Activated naive CD8-positive, alpha-beta T cell (primary cell): ENCODE results near the gene ITGB2.

ENCODE experiments used
- H3K27ac Mint-ChIP-seq: one replicate; pipeline ENCODE4 v1.8.0; 2021; ENCODE audit warnings: mixed read lengths
- H3K27me3 Mint-ChIP-seq: one replicate; pipeline ENCODE4 v1.8.0; 2021; ENCODE audit warnings: mixed read lengths
- H3K36me3 Mint-ChIP-seq: one replicate; pipeline ENCODE4 v1.8.0; 2021; ENCODE audit warnings: mixed read lengths
- H3K4me1 Mint-ChIP-seq: one replicate; pipeline ENCODE4 v1.8.0; 2021; ENCODE audit warnings: low read depth, mixed read lengths
- H3K4me3 Mint-ChIP-seq: one replicate; pipeline ENCODE4 v1.8.0; 2021; ENCODE audit warnings: mild to moderate bottlenecking, mixed read lengths
- H3K9me3 Mint-ChIP-seq: one replicate; pipeline ENCODE4 v1.8.0; 2021; ENCODE audit warnings: low read depth, mixed read lengths

Gene ITGB2

DNA sequence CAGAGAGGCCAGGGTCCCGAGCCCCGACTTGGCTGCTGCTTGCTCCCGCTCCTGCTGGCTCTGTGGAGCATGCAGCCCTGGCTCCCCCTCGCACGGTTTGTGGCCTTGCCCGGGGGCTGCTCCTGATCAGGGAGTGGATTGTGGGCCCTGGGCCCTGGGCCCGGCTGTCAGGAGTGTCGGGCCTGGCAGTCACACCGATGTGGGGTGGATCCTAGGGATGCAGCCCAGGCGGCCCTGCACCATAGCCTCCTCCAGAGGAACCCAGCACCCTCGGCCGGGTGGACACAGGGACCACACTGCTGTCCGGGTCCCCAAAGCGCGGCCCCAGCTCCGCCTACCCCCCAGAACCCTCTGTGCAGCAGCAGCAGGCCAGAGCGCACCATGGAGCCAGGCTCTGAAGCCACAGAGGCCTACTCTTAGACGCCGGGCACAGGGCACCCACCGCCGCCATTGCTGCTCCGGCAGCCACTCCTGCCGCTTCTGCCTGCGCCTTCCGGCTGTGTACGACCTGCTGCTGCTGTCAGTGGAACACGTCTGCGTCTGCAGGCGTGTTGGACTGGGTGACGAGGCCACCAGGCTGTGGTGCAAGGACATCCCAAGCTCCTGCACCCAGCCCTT, 28.6 kb upstream of the ITGB2 start:
- Mint-ChIP-seq H3K4me3 (no peak overlapping the region), H3K36me3 (no peaks in the 10 kb centered on the region), H3K9me3 (no peaks in the 10 kb centered on the region), H3K27ac (no peak overlapping the region), H3K27me3 (no peaks in the 10 kb centered on the region), H3K4me1 (peaks cover 19% of the 10 kb centered on the region)

DNA sequence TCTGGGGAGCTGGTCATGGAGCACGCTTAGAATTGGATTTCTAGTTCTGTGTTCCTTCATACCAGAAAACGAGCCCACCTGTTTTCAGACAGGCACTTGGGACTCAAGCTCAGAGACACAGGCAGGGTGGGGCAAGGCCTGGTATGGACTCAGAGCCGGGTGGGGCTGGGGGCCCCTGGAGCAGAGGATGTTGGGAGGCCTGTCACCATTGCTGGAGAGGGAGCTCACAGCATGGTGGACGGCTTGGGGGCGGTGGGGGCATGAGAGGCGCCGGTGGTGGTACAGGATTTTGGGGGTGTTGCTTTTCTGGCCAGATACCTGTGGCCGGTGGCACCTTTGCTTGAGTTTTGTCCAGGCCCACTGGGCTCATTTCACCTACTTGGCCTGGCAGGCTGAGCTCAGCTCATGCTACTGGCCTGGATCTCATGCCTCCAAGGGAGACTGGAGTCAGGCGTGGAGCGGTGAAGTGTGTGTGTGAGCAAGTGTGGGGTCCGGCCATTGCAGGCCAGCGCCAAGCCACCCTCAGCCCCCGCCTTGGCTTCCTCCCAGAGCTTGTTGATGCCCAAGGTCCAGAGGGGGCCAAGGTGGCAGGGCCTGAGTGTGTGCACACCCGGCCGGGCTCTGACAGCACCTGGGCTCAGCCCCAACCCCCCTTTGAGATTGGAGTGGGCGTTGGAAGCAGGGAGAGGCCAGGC, 27.9 kb upstream of the ITGB2 start:
- no peaks in the 10 kb centered on the region for H3K27me3 Mint-ChIP-seq
- H3K4me3 Mint-ChIP-seq = no peak overlapping the region
- H3K4me1 Mint-ChIP-seq = peaks cover 18% of the 10 kb centered on the region
- H3K9me3 Mint-ChIP-seq = no peaks in the 10 kb centered on the region
- H3K36me3 Mint-ChIP-seq = no peaks in the 10 kb centered on the region
- no peak overlapping the region for H3K27ac Mint-ChIP-seq

DNA sequence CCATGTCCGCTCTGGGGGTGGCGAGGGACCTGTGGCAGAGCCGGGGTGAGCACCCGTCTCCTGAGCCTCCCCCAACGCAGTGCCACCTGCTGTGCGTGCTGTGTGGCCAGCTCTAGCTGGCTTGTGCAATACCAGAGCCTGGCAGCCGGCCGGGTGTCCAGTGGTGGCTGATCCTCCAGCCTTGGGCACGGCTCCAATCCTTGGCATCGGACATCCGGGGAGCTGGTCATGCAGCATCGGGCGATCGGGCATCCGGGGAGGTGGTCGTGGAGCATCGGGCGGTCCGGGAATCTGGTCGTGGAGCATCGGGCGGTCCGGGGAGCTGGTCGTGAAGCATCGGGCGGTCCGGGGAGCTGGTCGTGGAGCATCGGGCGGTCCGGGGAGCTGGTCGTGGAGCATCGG, 27.2 kb upstream of the ITGB2 start:
- Mint-ChIP-seq H3K4me3 (no peak overlapping the region), H3K9me3 (no peaks in the 10 kb centered on the region), H3K4me1 (peaks cover 23% of the 10 kb centered on the region), H3K36me3 (no peaks in the 10 kb centered on the region), H3K27ac (no peak overlapping the region), H3K27me3 (no peaks in the 10 kb centered on the region)

DNA sequence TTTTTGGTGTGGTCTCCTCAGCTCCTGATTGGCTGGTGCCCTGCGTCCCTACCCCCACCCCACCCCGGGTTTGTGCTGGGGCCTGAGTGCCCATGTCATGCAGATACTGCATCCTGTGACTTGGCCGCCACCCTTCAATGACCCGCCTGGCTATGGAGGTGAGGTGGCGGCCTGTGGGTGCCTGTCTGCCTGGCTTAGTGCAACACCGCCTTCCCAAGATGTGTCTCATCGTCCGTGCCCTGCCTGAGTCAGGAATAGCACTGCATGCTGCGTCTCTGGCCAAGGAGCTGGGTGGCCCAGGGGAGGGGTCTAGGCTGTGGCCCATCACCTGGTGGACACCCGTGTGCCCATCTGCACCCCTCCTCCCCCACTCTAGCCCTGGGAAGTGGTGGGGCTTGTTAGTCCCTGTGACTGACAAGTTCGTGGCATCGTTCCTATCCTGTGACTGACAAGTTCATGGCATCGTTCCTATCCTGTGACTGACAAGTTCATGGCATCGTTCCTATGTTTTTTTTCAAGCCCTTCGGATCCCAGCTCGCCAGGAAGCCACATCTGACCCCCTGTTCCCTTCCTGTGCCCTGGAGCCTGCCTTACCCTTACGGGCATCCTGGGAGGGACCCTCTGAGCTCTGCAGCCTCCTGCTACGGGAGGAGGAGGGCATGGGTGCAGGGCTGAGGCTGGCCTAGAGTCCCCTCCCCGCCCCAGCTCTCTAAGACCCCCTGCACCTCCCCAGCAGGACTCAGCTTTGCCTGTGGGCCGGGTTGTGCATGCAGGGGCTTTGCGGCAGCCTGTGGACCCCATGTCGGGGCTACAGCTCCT, 26.6 kb upstream of the ITGB2 start:
- Mint-ChIP-seq H3K36me3 (no peaks in the 10 kb centered on the region), H3K4me1 (peaks cover 27% of the 10 kb centered on the region), H3K9me3 (no peaks in the 10 kb centered on the region), H3K27ac (no peak overlapping the region), H3K4me3 (no peak overlapping the region), H3K27me3 (no peaks in the 10 kb centered on the region)

DNA sequence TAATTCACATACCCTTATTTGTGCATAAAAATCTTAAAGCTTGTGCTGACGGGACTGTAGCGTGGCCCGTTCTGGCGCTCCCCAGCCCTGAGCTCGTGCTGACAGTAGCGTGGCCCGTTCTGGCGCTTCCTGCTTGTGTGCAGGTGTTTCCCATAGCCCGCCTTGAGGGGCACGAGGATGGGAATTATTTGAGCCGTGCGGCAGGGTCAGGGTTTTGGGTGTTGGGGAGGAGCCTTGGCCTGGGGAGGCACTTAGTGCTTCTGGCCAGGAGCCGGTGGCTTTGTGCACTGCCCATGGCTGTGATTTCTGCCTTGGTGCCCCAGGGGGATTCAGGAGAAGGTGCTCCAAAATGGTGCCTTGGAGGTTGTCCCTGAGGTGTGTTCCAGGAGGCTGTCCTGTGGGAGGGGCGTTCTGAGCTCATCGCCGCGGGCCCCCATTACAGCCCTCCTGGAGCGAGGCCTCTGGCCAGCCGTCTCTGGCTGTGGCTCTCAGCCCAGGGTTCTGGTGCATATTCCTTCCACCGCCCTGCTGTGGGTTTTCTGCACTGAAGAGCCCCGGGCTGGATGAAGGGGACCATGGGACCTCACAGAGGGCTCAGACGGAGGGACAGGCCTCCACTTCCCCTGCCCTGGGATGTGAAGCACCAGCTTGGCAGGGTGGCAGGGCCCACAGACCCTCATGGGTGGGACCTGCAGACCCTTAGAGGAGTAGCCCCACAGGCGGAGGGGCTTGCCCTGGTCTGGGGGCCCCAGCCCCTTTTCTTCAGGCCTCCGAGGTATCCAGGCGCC, 25.7 kb upstream of the ITGB2 start:
- Mint-ChIP-seq H3K27me3 (no peaks in the 10 kb centered on the region), H3K27ac (no peak overlapping the region), H3K4me3 (no peak overlapping the region), H3K9me3 (no peaks in the 10 kb centered on the region), H3K4me1 (peaks cover 36% of the 10 kb centered on the region), H3K36me3 (no peaks in the 10 kb centered on the region)

DNA sequence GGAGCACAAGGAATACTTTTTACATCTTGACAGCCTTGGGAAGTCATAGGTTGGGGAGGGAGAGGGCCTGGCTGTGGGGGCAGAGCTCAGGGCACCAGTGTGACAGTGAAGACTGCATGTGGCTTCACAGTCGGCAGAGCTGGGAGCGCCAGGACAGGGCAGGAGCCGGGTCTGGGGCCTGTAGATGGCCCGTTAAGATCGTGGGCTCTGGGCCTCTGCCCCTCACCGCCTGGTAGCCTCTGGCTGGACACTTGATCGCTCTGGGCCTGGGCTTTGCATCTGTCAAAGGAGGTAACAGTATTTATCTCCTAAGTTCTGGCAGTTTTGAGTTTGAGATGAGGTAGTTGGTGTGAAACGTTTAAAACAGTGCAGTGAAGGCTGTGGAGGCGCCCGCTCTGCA, 23.9 kb upstream of the ITGB2 start:
- H3K9me3 Mint-ChIP-seq = no peaks in the 10 kb centered on the region
- no peak overlapping the region for H3K4me3 Mint-ChIP-seq
- peaks cover 43% of the 10 kb centered on the region for H3K4me1 Mint-ChIP-seq
- H3K27me3 Mint-ChIP-seq = no peaks in the 10 kb centered on the region
- no peaks in the 10 kb centered on the region for H3K36me3 Mint-ChIP-seq
- no peak overlapping the region for H3K27ac Mint-ChIP-seq

DNA sequence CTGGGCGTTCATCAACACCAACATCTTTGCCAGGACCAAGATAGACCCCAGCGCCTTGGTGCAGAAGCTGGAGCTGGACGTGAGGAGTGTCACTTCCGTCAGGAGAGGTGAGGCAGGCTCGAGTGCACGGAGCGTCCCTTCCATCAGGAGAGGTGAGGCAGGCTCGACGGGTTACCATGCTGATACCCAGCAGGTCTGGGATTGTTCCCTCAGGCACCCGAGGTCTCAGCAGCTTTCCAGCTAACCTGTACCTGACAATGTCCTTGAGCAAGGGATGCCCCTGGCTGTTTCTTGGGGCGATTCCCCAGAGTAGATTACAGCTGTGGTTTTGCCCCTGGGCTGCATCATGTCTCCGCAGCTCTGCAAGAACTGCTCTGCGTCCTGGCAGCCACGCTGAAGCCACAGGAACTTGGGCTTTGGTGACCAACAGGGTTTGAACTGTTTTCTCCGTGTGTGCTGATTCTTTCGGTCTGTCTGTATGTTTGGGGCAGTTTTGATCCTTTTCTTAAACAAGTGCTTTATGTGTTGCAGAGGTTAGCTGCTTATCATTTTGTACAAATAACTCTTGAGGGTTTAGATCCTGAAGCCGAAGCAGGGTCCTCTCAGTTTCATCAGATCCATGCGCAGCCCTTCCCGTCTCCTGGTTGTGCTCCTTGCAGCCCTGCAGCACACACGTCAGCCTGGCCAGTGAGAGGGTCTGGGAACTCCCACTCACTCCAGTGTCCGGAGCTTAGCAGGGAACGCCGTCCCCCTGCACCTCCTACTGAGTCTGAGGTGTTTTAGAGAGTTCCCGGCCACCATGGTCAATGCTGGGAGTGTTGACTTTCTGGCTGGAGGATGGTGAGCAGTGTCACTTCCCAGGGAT, 23.2 kb upstream of the ITGB2 start:
- Mint-ChIP-seq H3K27ac (no peak overlapping the region), H3K4me1 (peaks cover 44% of the 10 kb centered on the region), H3K9me3 (no peaks in the 10 kb centered on the region), H3K4me3 (no peak overlapping the region), H3K36me3 (no peaks in the 10 kb centered on the region), H3K27me3 (no peaks in the 10 kb centered on the region)

DNA sequence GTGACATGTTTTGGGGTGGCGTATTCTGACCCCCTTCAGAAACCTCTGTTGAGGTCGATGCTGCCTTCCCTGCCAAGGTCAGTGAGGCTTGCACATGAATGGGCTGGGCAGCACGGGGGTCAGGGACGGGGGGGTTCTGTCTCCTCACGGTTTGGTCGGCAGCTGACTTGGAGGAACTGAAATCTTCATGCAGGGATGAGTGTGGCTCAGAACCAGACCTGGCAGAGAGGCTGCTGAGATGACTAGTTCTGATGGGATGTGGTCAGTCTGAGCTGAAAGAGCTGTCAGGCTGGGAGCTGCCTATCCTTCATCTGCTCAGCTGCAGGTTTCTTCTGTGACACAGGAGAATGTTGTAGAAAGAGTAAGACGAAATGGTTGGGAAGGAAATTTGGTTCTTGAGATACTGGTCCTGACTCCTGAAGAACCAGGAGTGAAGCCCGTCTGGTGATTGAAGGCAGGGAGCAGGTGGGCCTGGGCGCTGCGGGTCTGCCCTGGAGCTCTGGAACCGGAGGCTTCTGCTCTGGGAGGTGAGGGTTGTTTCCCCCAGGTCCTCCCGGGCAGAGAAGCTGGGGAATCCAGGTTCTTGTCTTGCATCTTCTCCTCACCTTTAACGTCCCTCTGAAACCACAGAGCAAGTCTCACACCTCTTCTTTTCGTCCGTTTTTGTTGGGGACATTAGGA, 22.4 kb upstream of the ITGB2 start:
- no peak overlapping the region for H3K27ac Mint-ChIP-seq
- H3K36me3 Mint-ChIP-seq = no peaks in the 10 kb centered on the region
- H3K27me3 Mint-ChIP-seq = no peaks in the 10 kb centered on the region
- H3K9me3 Mint-ChIP-seq = no peaks in the 10 kb centered on the region
- peak overlapping the region; percentile 20 for H3K4me3 Mint-ChIP-seq
- H3K4me1 Mint-ChIP-seq = peaks cover 44% of the 10 kb centered on the region

DNA sequence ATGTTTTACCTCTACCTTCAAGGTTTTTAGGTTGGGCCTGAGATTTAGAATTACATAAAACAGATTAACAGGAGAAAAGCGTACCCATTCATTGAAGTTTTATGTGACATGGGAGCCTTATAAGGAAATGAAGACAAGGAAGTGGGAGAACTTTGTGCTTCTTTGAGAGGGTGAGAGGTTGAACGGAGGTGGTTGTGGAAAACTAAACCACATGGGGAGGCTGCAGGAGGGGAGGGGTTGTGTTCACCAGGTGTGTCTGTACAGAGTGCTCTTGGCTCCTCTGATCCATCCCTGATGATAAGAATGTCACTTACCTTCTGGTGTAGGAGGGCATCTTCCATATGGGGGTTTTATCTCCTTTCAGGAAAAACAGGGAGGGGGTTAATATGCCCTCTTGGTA, 21.9 kb upstream of the ITGB2 start:
- Mint-ChIP-seq H3K36me3 (no peaks in the 10 kb centered on the region), H3K27me3 (no peaks in the 10 kb centered on the region), H3K9me3 (no peaks in the 10 kb centered on the region), H3K4me3 (peak overlapping the region; percentile 96), H3K4me1 (peaks cover 44% of the 10 kb centered on the region), H3K27ac (no peak overlapping the region)

DNA sequence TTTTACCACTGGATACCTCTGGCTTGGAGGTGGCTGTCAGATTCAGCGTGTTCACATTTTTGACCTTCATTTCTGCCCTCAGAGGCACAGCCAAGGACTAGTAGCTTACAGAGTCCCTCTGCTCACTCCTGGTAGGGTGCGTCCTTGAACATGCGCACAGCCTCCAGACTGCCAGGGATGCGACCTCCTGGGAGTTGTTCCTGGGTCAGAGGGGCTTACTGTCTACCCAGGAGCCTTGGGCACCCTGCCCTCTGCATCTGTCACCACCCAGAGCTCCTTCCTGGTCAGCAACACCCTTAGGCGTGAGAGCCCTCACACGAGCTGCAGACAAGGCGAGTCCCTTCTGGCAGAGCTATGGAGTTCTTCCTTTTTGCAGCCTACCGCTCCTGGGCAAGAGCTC, 20.9 kb upstream of the ITGB2 start:
- Mint-ChIP-seq H3K36me3 (no peaks in the 10 kb centered on the region), H3K4me3 (peak overlapping the region; percentile 96), H3K4me1 (peaks cover 42% of the 10 kb centered on the region), H3K27me3 (no peaks in the 10 kb centered on the region), H3K27ac (no peak overlapping the region), H3K9me3 (no peaks in the 10 kb centered on the region)

DNA sequence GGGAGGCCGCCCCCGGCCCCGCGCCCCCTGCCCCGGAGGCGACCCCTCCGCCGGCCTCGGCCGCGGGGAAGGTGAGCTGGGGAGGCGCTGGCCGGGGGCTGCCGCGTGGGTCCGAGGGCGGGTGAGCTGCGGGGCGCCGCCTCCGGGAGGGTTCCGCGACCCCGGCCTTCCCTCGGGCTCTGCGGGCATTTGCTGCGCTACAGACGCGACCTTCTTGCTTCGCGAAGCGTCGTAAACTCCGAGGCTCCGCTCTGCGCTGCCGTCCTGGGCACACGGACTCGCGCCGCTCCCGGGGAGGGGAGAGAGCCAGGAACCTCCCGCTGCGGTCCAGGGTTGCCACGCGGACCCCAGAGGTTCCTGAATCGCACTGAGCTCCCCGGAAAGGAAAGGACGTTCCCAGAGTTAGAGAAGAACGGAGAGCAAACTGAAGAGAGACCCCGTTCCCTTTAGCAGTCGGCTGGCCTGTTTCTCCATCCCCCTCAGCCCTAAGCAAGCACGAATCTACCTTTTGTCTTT, 19.5 kb upstream of the ITGB2 start:
- H3K36me3 Mint-ChIP-seq = no peaks in the 10 kb centered on the region

DNA sequence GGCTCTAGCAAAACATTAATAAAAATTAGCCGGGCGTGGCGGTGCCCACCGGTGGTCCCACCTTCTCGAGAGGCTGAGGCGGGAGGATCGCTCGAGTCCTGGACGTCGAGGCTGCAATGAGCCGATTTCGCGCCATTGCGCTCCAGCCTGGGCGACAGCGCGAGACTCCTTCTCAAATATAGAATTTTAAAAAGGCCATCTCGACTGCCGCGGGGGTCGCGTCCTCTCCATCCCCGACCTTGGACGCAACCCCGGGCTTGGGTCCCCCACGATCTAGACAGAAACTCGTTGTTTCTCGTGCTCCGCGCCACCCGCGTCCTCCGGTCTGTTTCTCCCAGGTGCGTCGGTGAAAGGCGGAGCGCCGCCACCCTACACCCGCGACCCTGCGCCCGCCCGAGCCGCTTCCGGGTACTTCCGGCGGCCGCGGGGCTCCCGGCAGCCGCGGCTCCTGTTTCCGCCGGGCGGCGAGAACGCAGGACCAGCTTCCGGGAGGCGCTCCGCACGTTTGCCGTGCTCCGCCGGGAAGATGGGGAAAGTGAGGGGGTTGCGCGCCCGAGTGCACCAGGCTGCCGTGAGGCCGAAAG, 18.9 kb upstream of the ITGB2 start, which contains the start of gene SLX9:
Gene SLX9 (plus strand): TSS at position 498 of the 584 bp plus-strand sequence. CDS start 29 bp downstream, at position 527.
- peaks cover 38% of the 10 kb centered on the region for H3K4me1 Mint-ChIP-seq
- no peaks in the 10 kb centered on the region for H3K9me3 Mint-ChIP-seq
- peak within 1 kb of the TSS; percentile 84 for H3K27ac Mint-ChIP-seq
- peak within 1 kb of the TSS; percentile 96 for H3K4me3 Mint-ChIP-seq
- no peaks in the 10 kb centered on the region for H3K27me3 Mint-ChIP-seq
- no peaks in the 10 kb centered on the region for H3K36me3 Mint-ChIP-seq

More for the DNA sequence above, 19.5 kb upstream of the ITGB2 start:
- Mint-ChIP-seq H3K4me1 (peaks cover 41% of the 10 kb centered on the region), H3K4me3 (peak overlapping the region; percentile 96), H3K9me3 (no peaks in the 10 kb centered on the region), H3K27ac (peak overlapping the region; percentile 73), H3K27me3 (no peaks in the 10 kb centered on the region)
